Measurements from ENCODE around the gene PODXL.

PODXL gene

GRCh38 chr7:131574741-131575140, 18.3 kb upstream of the PODXL start:
- H3K4me3 ChIP-seq, result no peak overlapping the region
- no peaks in the 10 kb centered on the region for H3K36me3 ChIP-seq (ENCODE audit: insufficient read depth, low read length)
- TF ChIP-seq FOXP2 (optimal IDR thresholded peaks at IDR 0.05; ENCODE audit: control extremely low read depth, extremely low read length, insufficient read depth) (no peak), POLR2AphosphoS5 (IDR thresholded peaks at IDR 0.05; ENCODE audit: borderline replicate concordance, low read depth, low read length) (no peak), EZH2 (IDR thresholded peaks at IDR 0.05) (no peak)
- no peak overlapping the region for H3K27ac ChIP-seq
- H3K9ac ChIP-seq (ENCODE audit: insufficient read length), result no peak overlapping the region
- no peaks in the 10 kb centered on the region for H3K9me3 ChIP-seq (ENCODE audit: low read depth, low read length)
- no peak for DNase-seq (ENCODE audit: low read depth, low spot score)

GRCh38 chr7:131570401-131570800, 14.0 kb upstream of the PODXL start:
- no peak overlapping the region for H3K4me3 ChIP-seq
- H3K9me3 ChIP-seq (ENCODE audit: low read depth, low read length), result no peaks in the 10 kb centered on the region
- no peak for TF ChIP-seq FOXP2 (optimal IDR thresholded peaks at IDR 0.05; ENCODE audit: control extremely low read depth, extremely low read length, insufficient read depth)
- TF ChIP-seq EZH2 (IDR thresholded peaks at IDR 0.05), result no peak
- TF ChIP-seq POLR2AphosphoS5 (IDR thresholded peaks at IDR 0.05; ENCODE audit: borderline replicate concordance, low read depth, low read length), result no peak
- no peak for DNase-seq (ENCODE audit: low read depth, low spot score)
- H3K9ac ChIP-seq (ENCODE audit: insufficient read length), result no peak overlapping the region
- H3K27ac ChIP-seq, result no peak overlapping the region
- no peaks in the 10 kb centered on the region for H3K36me3 ChIP-seq (ENCODE audit: insufficient read depth, low read length)

- no peaks in the 10 kb centered on the region for H3K36me3 ChIP-seq (ENCODE audit: insufficient read depth, low read length)
- no peak overlapping the region for H3K9ac ChIP-seq (ENCODE audit: insufficient read length)
- DNase-seq (ENCODE audit: low read depth, low spot score), result no peak
- no peak overlapping the region for H3K4me3 ChIP-seq
- H3K9me3 ChIP-seq (ENCODE audit: low read depth, low read length), result no peaks in the 10 kb centered on the region
- no peak overlapping the region for H3K27ac ChIP-seq
- TF ChIP-seq POLR2AphosphoS5 (IDR thresholded peaks at IDR 0.05; ENCODE audit: borderline replicate concordance, low read depth, low read length) (no peak), FOXP2 (optimal IDR thresholded peaks at IDR 0.05; ENCODE audit: control extremely low read depth, extremely low read length, insufficient read depth) (no peak), EZH2 (IDR thresholded peaks at IDR 0.05) (no peak)
Measured at GRCh38 chr7:131568970-131569369, 12.5 kb upstream of the PODXL start.

GRCh38 chr7:131568510-131568909, 12.1 kb upstream of the PODXL start:
- Histone ChIP-seq H3K9me3 (ENCODE audit: low read depth, low read length) (no peaks in the 10 kb centered on the region), H3K36me3 (ENCODE audit: insufficient read depth, low read length) (no peaks in the 10 kb centered on the region), H3K27ac (no peak overlapping the region), H3K9ac (ENCODE audit: insufficient read length) (no peak overlapping the region), H3K4me3 (no peak overlapping the region)
- TF ChIP-seq FOXP2 (optimal IDR thresholded peaks at IDR 0.05; ENCODE audit: control extremely low read depth, extremely low read length, insufficient read depth), result no peak
- no peak for TF ChIP-seq POLR2AphosphoS5 (IDR thresholded peaks at IDR 0.05; ENCODE audit: borderline replicate concordance, low read depth, low read length)
- TF ChIP-seq EZH2 (IDR thresholded peaks at IDR 0.05), result no peak
- DNase-seq (ENCODE audit: low read depth, low spot score), result no peak

GRCh38 chr7:131564640-131565039, 8.2 kb upstream of the PODXL start:
- TF ChIP-seq EZH2 (IDR thresholded peaks at IDR 0.05) (no peak), FOXP2 (optimal IDR thresholded peaks at IDR 0.05; ENCODE audit: control extremely low read depth, extremely low read length, insufficient read depth) (no peak), POLR2AphosphoS5 (IDR thresholded peaks at IDR 0.05; ENCODE audit: borderline replicate concordance, low read depth, low read length) (no peak)

GRCh38 chr7:131563918-131564317, 7.5 kb upstream of the PODXL start:
- DNase-seq (ENCODE audit: low read depth, low spot score), result no peak
- H3K27ac ChIP-seq, result no peak overlapping the region

More at GRCh38 chr7:131564640-131565039, 8.2 kb upstream of the PODXL start:
- Histone ChIP-seq H3K36me3 (ENCODE audit: insufficient read depth, low read length) (no peaks in the 10 kb centered on the region), H3K9ac (ENCODE audit: insufficient read length) (no peak overlapping the region), H3K4me3 (no peak overlapping the region), H3K27ac (no peak overlapping the region), H3K9me3 (ENCODE audit: low read depth, low read length) (no peaks in the 10 kb centered on the region)
- DNase-seq (ENCODE audit: low read depth, low spot score), result no peak

GRCh38 chr7:131562941-131563340, 6.5 kb upstream of the PODXL start:
- no peak overlapping the region for H3K27ac ChIP-seq
- no peak overlapping the region for H3K4me3 ChIP-seq
- H3K9me3 ChIP-seq (ENCODE audit: low read depth, low read length), result no peaks in the 10 kb centered on the region
- DNase-seq (ENCODE audit: low read depth, low spot score), result no peak
- H3K9ac ChIP-seq (ENCODE audit: insufficient read length), result no peak overlapping the region
- H3K36me3 ChIP-seq (ENCODE audit: insufficient read depth, low read length), result no peaks in the 10 kb centered on the region
- no peak for TF ChIP-seq EZH2 (IDR thresholded peaks at IDR 0.05)
- no peak for TF ChIP-seq POLR2AphosphoS5 (IDR thresholded peaks at IDR 0.05; ENCODE audit: borderline replicate concordance, low read depth, low read length)
- no peak for TF ChIP-seq FOXP2 (optimal IDR thresholded peaks at IDR 0.05; ENCODE audit: control extremely low read depth, extremely low read length, insufficient read depth)

More at GRCh38 chr7:131563918-131564317, 7.5 kb upstream of the PODXL start:
- Histone ChIP-seq H3K9ac (ENCODE audit: insufficient read length) (no peak overlapping the region), H3K4me3 (no peak overlapping the region), H3K36me3 (ENCODE audit: insufficient read depth, low read length) (no peaks in the 10 kb centered on the region), H3K9me3 (ENCODE audit: low read depth, low read length) (no peaks in the 10 kb centered on the region)
- TF ChIP-seq FOXP2 (optimal IDR thresholded peaks at IDR 0.05; ENCODE audit: control extremely low read depth, extremely low read length, insufficient read depth), result no peak

GRCh38 chr7:131560061-131560460, 3.6 kb upstream of the PODXL start:
- Histone ChIP-seq H3K9me3 (ENCODE audit: low read depth, low read length) (no peaks in the 10 kb centered on the region), H3K4me3 (no peak overlapping the region), H3K27ac (no peak overlapping the region), H3K36me3 (ENCODE audit: insufficient read depth, low read length) (no peaks in the 10 kb centered on the region), H3K9ac (ENCODE audit: insufficient read length) (no peak overlapping the region)
- no peak for DNase-seq (ENCODE audit: low read depth, low spot score)
- TF ChIP-seq EZH2 (IDR thresholded peaks at IDR 0.05) (no peak), FOXP2 (optimal IDR thresholded peaks at IDR 0.05; ENCODE audit: control extremely low read depth, extremely low read length, insufficient read depth) (no peak), POLR2AphosphoS5 (IDR thresholded peaks at IDR 0.05; ENCODE audit: borderline replicate concordance, low read depth, low read length) (no peak)

GRCh38 chr7:131557652-131558385, 1.4 kb upstream of the PODXL start:
- Histone ChIP-seq H3K4me3 (peak overlapping the region; percentile 79), H3K9ac (ENCODE audit: insufficient read length) (peak overlapping the region; percentile 74), H3K27ac (peak overlapping the region; percentile 61)

More at GRCh38 chr7:131557652-131558385, 1.4 kb upstream of the PODXL start:
- TF ChIP-seq FOXP2 (optimal IDR thresholded peaks at IDR 0.05; ENCODE audit: control extremely low read depth, extremely low read length, insufficient read depth) (no peak), EZH2 (IDR thresholded peaks at IDR 0.05) (no peak)
- peak; percentile 34 for DNase-seq (ENCODE audit: low read depth, low spot score)
- Histone ChIP-seq H3K9me3 (ENCODE audit: low read depth, low read length) (no peaks in the 10 kb centered on the region), H3K36me3 (ENCODE audit: insufficient read depth, low read length) (no peaks in the 10 kb centered on the region)
